ENCODE data around the gene NDUFAF2. TPM values are rescaled to one million over a fixed set of nuclear protein-coding genes. Genes with fewer than 3 reads are reported as not detected.

Gene NDUFAF2
- total and polyA plus RNA-seq, 2 experiments from 2014 or later: 31.6 to 155 TPM

DNA sequence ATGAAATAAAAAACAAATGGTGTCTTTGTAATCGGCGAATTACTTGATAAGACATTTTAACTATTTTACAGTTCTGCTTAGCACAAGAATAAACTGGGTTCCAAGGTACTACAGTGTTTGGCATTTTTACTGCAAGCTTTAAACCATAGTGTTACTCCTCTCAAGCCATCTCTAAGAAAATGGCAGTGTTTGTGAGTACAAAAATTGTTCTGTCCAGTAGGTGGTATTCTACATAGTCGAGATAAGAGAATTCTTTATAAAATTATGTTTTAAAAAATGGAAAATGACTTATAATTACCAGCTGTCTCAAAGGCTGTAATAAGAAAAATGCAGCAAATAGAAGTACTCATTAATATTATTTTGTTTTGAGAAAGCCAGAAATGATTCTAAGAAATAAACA, 214.1 kb downstream of the NDUFAF2 start:
- Histone ChIP-seq H3K4me2 (no peak overlapping the region), H3K27ac (ENCODE audit: low read depth) (no peak overlapping the region), H4K20me1 (replicated peaks; ENCODE audit: insufficient read depth) (peaks cover 10% of the 10 kb centered on the region), H3K9me2 (ENCODE audit: insufficient read depth) (no peaks in the 10 kb centered on the region), H3K79me2 (replicated peaks; ENCODE audit: insufficient read depth) (peaks cover 48% of the 10 kb centered on the region), H3K4me3 (no peak overlapping the region), H3F3A (replicated peaks; ENCODE audit: low read depth) (no peaks in the 10 kb centered on the region), H3K4me1 (ENCODE audit: insufficient read depth) (peaks cover 9% of the 10 kb centered on the region), H3K36me3 (ENCODE audit: insufficient read depth) (peaks cover 25% of the 10 kb centered on the region), H3K27me3 (ENCODE audit: insufficient read depth) (no peaks in the 10 kb centered on the region), H2AFZ (no peak overlapping the region)
- Mint-ChIP-seq H3K4me1 (peaks cover 9% of the 10 kb centered on the region), H3K27me3 (ENCODE audit: insufficient read depth, low read depth, poor library complexity) (no peaks in the 10 kb centered on the region), H3K27ac (no peak overlapping the region), H3K4me3 (no peak overlapping the region), H3K36me3 (ENCODE audit: low read depth) (peaks cover 73% of the 10 kb centered on the region), H3K9me3 (peaks cover 11% of the 10 kb centered on the region; the same call in 2 of the 3 replicates)
- no peak for DNase-seq (ENCODE audit: low spot score)
- ATAC-seq: no peak
- TF ChIP-seq STAT1 (IDR thresholded peaks at IDR 0.05; ENCODE audit: unreplicated experiment) (no peak), CREB1 (CRISPR knock-in tag; IDR thresholded peaks at IDR 0.05; ENCODE audit: low read depth) (no peak), JUNB (IDR thresholded peaks at IDR 0.05; ENCODE audit: unreplicated experiment) (no peak), POLR2AphosphoS5 (IDR thresholded peaks at IDR 0.05; ENCODE audit: low read depth) (no peak)

DNA sequence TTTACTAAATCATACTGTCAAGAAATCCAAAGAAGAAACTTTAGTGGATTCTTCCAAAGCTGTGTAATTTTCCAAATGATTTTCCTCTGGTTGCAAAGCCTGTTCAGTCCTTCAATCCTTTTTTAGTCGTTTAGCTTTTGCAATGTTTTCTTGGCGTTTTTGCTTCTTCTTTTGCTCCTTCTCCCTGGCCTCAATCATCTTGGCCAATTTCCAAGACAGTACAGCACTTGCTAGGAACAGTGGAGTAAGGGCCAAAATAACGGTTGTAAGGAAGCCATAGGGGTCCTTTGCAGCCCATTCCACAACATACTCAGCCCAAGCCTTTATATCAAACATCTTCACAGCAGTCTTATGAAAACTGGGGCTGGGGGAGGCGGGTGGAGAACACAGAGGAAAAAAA, 214.8 kb downstream of the NDUFAF2 start:
- no peak for ATAC-seq
- peaks cover 10% of the 10 kb centered on the region for H4K20me1 ChIP-seq (replicated peaks; ENCODE audit: insufficient read depth)
- H3K36me3 Mint-ChIP-seq (ENCODE audit: low read depth): peaks cover 71% of the 10 kb centered on the region
- TF ChIP-seq EZH2phosphoT487 (IDR thresholded peaks at IDR 0.05; ENCODE audit: unreplicated experiment) (no peak), JUNB (IDR thresholded peaks at IDR 0.05; ENCODE audit: unreplicated experiment) (no peak), CREB1 (CRISPR knock-in tag; IDR thresholded peaks at IDR 0.05; ENCODE audit: low read depth) (no peak), ZNF114 (CRISPR knock-in tag; IDR thresholded peaks at IDR 0.05) (no peak), NANOG (IDR thresholded peaks at IDR 0.05; ENCODE audit: borderline replicate concordance) (no peak), STAT1 (IDR thresholded peaks at IDR 0.05; ENCODE audit: unreplicated experiment) (no peak), EZH2 (IDR thresholded peaks at IDR 0.05; ENCODE audit: low read depth, unreplicated experiment) (no peak), POLR2AphosphoS5 (IDR thresholded peaks at IDR 0.05; ENCODE audit: low read depth) (no peak)
- TF ChIP-seq, protein P1, sequence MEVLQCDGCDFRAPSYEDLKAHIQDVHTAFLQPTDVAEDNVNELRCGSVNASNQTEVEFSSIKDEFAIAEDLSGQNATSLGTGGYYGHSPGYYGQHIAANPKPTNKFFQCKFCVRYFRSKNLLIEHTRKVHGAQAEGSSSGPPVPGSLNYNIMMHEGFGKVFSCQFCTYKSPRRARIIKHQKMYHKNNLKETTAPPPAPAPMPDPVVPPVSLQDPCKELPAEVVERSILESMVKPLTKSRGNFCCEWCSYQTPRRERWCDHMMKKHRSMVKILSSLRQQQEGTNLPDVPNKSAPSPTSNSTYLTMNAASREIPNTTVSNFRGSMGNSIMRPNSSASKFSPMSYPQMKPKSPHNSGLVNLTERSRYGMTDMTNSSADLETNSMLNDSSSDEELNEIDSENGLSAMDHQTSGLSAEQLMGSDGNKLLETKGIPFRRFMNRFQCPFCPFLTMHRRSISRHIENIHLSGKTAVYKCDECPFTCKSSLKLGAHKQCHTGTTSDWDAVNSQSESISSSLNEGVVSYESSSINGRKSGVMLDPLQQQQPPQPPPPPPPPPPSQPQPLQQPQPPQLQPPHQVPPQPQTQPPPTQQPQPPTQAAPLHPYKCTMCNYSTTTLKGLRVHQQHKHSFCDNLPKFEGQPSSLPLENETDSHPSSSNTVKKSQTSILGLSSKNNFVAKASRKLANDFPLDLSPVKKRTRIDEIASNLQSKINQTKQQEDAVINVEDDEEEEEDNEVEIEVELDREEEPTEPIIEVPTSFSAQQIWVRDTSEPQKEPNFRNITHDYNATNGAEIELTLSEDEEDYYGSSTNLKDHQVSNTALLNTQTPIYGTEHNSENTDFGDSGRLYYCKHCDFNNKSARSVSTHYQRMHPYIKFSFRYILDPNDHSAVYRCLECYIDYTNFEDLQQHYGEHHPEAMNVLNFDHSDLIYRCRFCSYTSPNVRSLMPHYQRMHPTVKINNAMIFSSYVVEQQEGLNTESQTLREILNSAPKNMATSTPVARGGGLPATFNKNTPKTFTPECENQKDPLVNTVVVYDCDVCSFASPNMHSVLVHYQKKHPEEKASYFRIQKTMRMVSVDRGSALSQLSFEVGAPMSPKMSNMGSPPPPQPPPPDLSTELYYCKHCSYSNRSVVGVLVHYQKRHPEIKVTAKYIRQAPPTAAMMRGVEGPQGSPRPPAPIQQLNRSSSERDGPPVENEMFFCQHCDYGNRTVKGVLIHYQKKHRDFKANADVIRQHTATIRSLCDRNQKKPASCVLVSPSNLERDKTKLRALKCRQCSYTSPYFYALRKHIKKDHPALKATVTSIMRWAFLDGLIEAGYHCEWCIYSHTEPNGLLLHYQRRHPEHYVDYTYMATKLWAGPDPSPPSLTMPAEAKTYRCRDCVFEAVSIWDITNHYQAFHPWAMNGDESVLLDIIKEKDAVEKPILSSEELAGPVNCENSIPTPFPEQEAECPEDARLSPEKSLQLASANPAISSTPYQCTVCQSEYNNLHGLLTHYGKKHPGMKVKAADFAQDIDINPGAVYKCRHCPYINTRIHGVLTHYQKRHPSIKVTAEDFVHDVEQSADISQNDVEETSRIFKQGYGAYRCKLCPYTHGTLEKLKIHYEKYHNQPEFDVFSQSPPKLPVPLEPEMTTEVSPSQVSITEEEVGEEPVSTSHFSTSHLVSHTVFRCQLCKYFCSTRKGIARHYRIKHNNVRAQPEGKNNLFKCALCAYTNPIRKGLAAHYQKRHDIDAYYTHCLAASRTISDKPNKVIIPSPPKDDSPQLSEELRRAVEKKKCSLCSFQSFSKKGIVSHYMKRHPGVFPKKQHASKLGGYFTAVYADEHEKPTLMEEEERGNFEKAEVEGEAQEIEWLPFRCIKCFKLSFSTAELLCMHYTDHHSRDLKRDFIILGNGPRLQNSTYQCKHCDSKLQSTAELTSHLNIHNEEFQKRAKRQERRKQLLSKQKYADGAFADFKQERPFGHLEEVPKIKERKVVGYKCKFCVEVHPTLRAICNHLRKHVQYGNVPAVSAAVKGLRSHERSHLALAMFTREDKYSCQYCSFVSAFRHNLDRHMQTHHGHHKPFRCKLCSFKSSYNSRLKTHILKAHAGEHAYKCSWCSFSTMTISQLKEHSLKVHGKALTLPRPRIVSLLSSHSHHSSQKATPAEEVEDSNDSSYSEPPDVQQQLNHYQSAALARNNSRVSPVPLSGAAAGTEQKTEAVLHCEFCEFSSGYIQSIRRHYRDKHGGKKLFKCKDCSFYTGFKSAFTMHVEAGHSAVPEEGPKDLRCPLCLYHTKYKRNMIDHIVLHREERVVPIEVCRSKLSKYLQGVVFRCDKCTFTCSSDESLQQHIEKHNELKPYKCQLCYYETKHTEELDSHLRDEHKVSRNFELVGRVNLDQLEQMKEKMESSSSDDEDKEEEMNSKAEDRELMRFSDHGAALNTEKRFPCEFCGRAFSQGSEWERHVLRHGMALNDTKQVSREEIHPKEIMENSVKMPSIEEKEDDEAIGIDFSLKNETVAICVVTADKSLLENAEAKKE (CRISPR knock-in tag; IDR thresholded peaks at IDR 0.05): no peak
- TF ChIP-seq, protein P2, sequence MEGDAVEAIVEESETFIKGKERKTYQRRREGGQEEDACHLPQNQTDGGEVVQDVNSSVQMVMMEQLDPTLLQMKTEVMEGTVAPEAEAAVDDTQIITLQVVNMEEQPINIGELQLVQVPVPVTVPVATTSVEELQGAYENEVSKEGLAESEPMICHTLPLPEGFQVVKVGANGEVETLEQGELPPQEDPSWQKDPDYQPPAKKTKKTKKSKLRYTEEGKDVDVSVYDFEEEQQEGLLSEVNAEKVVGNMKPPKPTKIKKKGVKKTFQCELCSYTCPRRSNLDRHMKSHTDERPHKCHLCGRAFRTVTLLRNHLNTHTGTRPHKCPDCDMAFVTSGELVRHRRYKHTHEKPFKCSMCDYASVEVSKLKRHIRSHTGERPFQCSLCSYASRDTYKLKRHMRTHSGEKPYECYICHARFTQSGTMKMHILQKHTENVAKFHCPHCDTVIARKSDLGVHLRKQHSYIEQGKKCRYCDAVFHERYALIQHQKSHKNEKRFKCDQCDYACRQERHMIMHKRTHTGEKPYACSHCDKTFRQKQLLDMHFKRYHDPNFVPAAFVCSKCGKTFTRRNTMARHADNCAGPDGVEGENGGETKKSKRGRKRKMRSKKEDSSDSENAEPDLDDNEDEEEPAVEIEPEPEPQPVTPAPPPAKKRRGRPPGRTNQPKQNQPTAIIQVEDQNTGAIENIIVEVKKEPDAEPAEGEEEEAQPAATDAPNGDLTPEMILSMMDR (conservative IDR thresholded peaks at IDR 0.05; ENCODE audit: low read depth in 2 of 2): no peak
- TF ChIP-seq, protein P3, sequence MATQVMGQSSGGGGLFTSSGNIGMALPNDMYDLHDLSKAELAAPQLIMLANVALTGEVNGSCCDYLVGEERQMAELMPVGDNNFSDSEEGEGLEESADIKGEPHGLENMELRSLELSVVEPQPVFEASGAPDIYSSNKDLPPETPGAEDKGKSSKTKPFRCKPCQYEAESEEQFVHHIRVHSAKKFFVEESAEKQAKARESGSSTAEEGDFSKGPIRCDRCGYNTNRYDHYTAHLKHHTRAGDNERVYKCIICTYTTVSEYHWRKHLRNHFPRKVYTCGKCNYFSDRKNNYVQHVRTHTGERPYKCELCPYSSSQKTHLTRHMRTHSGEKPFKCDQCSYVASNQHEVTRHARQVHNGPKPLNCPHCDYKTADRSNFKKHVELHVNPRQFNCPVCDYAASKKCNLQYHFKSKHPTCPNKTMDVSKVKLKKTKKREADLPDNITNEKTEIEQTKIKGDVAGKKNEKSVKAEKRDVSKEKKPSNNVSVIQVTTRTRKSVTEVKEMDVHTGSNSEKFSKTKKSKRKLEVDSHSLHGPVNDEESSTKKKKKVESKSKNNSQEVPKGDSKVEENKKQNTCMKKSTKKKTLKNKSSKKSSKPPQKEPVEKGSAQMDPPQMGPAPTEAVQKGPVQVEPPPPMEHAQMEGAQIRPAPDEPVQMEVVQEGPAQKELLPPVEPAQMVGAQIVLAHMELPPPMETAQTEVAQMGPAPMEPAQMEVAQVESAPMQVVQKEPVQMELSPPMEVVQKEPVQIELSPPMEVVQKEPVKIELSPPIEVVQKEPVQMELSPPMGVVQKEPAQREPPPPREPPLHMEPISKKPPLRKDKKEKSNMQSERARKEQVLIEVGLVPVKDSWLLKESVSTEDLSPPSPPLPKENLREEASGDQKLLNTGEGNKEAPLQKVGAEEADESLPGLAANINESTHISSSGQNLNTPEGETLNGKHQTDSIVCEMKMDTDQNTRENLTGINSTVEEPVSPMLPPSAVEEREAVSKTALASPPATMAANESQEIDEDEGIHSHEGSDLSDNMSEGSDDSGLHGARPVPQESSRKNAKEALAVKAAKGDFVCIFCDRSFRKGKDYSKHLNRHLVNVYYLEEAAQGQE (IDR thresholded peaks at IDR 0.05; ENCODE audit: unreplicated experiment): no peak

More for the DNA sequence above, 214.8 kb downstream of the NDUFAF2 start:
- H3K27ac ChIP-seq (ENCODE audit: low read depth): no peak overlapping the region
- no peaks in the 10 kb centered on the region for H3K27me3 ChIP-seq (ENCODE audit: insufficient read depth)
- Mint-ChIP-seq H3K4me1 (peaks cover 9% of the 10 kb centered on the region), H3K27me3 (ENCODE audit: insufficient read depth, low read depth, poor library complexity) (no peaks in the 10 kb centered on the region), H3K9me3 (peaks cover 16% of the 10 kb centered on the region; the same call in 2 of the 3 replicates), H3K27ac (no peak overlapping the region), H3K4me3 (no peak overlapping the region)
- H3K4me2 ChIP-seq: no peak overlapping the region
- H3K36me3 ChIP-seq (ENCODE audit: insufficient read depth): peaks cover 25% of the 10 kb centered on the region
- no peak overlapping the region for H3K4me3 ChIP-seq
- no peaks in the 10 kb centered on the region for H3F3A ChIP-seq (replicated peaks; ENCODE audit: low read depth)
- H3K4me1 ChIP-seq (ENCODE audit: insufficient read depth): peaks cover 9% of the 10 kb centered on the region
- DNase-seq (ENCODE audit: low spot score): no peak
- H2AFZ ChIP-seq: no peak overlapping the region
- peaks cover 53% of the 10 kb centered on the region for H3K79me2 ChIP-seq (replicated peaks; ENCODE audit: insufficient read depth)
- no peaks in the 10 kb centered on the region for H3K9me2 ChIP-seq (ENCODE audit: insufficient read depth)

Data from GM23338 (cell line).